Measurements from ENCODE around the gene ZNF197.

- TF ChIP-seq POLR2A (IDR thresholded peaks at IDR 0.05) (no peak), CTCF (IDR thresholded peaks at IDR 0.05) (no peak)
These were observed 57.5 kb downstream of the ZNF197 start for GRCh38 chr3:44682182-44682896.
